Measurements from ENCODE around the gene DRC1.

- no peak for TF ChIP-seq POLR2A (IDR thresholded peaks at IDR 0.05)
- no peak for TF ChIP-seq CTCF (IDR thresholded peaks at IDR 0.05)
Measured at GRCh38 chr2:26474261-26474785, 72.6 kb downstream of the DRC1 start.
